ENCODE results near the gene RPL37A. TPM values are rescaled to one million over a fixed set of nuclear protein-coding genes. Genes with fewer than 3 reads are reported as not detected.

Gene RPL37A
- 1,000 to 10,000 TPM; 1,065 to 1,506 (median 1,390) TPM for total RNA-seq

DNA sequence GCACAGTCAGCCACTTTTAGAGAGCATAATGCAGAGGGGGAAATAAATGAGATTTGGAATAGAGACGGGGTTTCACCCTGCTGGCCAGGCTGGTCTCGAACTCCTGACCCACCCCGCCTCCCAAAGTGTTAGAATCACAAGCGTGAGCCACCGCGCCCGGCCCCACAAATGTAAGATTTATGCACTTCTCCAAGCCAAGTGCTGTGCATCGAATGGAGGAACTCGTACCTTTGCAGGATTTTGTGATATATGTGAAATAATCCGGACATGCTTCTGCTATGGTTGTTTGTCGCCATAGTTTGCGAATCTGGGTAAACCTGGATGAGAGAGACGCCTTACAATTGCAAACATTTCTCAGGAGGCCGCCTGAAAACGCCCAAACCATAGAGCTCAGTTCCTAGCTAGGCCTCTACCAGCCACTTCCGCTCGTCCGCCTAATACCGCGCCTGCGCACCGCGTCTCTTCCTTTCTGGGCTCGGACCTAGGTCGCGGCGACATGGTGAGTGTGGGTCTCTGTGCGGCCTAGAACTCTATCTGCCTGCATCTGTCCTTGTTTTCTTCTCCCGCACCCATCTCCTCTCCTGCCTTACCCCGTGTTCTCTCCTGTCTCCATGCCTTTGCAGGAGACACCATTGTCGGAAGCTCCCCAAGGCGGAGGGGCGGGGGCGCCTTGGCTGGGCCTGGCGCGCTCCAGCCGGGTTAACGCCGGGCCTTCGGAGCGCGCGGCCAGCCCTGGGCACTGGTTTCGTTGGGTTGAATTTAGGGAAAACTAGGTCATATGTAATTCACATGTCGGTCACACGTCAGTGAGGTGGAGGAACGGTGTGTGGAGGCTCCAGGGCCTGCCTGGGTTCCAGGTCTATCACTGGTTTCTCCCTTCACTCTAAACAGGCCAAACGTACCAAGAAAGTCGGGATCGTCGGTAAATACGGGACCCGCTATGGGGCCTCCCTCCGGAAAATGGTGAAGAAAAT, at the start of gene RPL37A:
Gene RPL37A, plus strand, starts transcription at position 466 of the 974 bp plus-strand sequence. Its CDS starts 31 bp downstream, at position 497.
- Histone ChIP-seq H3K27ac (peak within 1 kb of the TSS; percentile 81 to 89 (median 84)), H3K36me3 (peaks cover 7 to 43% of the 10 kb centered on the region in 2 donors), H3K4me3 (peak within 1 kb of the TSS; percentile 70 to 90 (median 80)), H3K27me3 (no peaks in the 10 kb centered on the region), H3K4me1 (peaks cover 26% of the 10 kb centered on the region in 2 donors), H3K9me3 (no peaks in the 10 kb centered on the region)
- DNase-seq (peak; percentile 87 to 91), ATAC-seq (peak; percentile 97 to 98)
- in situ Hi-C loops (cut with MboI; ENCODE audit: low sequenced_read_pairs in 4 of 4) = no loop called here
- intact Hi-C loops (cut with DNase I; ENCODE audit: low total_unique reads) = loop anchor here (1.0 kb wide), 1 partner anchor 86 kb away; the partner anchor contains the start of gene SMARCAL1
- TF ChIP-seq, protein P1, sequence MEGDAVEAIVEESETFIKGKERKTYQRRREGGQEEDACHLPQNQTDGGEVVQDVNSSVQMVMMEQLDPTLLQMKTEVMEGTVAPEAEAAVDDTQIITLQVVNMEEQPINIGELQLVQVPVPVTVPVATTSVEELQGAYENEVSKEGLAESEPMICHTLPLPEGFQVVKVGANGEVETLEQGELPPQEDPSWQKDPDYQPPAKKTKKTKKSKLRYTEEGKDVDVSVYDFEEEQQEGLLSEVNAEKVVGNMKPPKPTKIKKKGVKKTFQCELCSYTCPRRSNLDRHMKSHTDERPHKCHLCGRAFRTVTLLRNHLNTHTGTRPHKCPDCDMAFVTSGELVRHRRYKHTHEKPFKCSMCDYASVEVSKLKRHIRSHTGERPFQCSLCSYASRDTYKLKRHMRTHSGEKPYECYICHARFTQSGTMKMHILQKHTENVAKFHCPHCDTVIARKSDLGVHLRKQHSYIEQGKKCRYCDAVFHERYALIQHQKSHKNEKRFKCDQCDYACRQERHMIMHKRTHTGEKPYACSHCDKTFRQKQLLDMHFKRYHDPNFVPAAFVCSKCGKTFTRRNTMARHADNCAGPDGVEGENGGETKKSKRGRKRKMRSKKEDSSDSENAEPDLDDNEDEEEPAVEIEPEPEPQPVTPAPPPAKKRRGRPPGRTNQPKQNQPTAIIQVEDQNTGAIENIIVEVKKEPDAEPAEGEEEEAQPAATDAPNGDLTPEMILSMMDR (IDR thresholded peaks at IDR 0.05 in 4 of 5, conservative IDR thresholded peaks at IDR 0.05 in 1 of 5) = peak in 1 of 5 experiments; percentile 17
- peak; percentile 93 to 94 for TF ChIP-seq POLR2A (IDR thresholded peaks at IDR 0.05)

DNA sequence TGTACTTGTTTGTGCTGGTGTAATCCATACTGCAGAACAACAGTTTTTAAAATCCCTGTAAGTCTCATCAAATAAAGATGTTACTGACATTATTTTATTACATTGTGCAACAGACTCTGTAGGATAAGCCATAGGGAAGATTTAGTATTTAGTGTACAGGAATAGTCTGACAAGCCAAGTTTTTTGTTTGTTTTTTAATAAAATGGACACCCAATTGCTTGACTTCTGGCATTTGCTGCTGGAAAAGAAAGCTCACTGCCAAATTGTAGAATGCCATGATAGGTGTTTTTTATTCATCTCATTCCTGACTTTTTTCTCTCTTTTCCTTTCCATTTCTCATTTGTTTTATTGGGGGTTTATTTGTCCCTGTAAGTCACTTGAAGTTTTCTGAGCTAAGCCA, 48.3 kb upstream of the RPL37A start:
- ATAC-seq = no peak
- no peaks in the 10 kb centered on the region for H3K4me1 ChIP-seq
- no peak for DNase-seq
- in situ Hi-C loops (cut with MboI; ENCODE audit: low sequenced_read_pairs in 4 of 4) = no loop called here
- H3K36me3 ChIP-seq = peaks cover 0 to 95% of the 10 kb centered on the region in 2 donors
- no peaks in the 10 kb centered on the region for H3K9me3 ChIP-seq
- H3K27me3 ChIP-seq = no peaks in the 10 kb centered on the region
- no peak overlapping the region for H3K4me3 ChIP-seq
- intact Hi-C loops (cut with DNase I; ENCODE audit: low total_unique reads) = no loop called here
- H3K27ac ChIP-seq = no peak overlapping the region
- no peak for TF ChIP-seq POLR2A (IDR thresholded peaks at IDR 0.05)

DNA sequence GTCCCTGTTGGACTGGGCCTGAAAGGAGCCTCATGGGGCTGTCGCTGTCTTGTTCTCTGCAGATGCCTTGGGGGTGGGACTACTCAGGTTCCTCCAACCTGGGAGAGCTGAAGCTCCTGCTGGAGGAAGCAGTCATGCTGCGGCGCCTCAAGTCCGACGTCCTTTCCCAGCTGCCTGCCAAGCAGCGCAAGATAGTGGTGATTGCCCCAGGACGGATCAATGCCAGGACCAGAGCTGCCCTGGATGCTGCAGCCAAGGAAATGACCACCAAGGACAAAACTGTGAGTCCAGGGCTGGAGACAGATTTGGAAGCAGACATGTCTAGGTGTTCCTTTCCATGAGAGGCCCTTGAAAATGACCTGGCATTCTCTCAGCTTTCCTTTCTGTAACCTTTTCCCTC, 47.9 kb upstream of the RPL37A start:
- in situ Hi-C loops (cut with MboI; ENCODE audit: low sequenced_read_pairs in 4 of 4) = no loop called here
- Histone ChIP-seq H3K27me3 (no peaks in the 10 kb centered on the region), H3K4me3 (no peak overlapping the region), H3K36me3 (peaks cover 0 to 97% of the 10 kb centered on the region in 2 donors), H3K4me1 (no peaks in the 10 kb centered on the region), H3K9me3 (no peaks in the 10 kb centered on the region), H3K27ac (no peak overlapping the region)
- ATAC-seq (no peak), DNase-seq (no peak)
- no peak for TF ChIP-seq POLR2A (IDR thresholded peaks at IDR 0.05)
- TF ChIP-seq, protein P1 (IDR thresholded peaks at IDR 0.05 in 4 of 5, conservative IDR thresholded peaks at IDR 0.05 in 1 of 5) = no peak
- intact Hi-C loops (cut with DNase I; ENCODE audit: low total_unique reads) = no loop called here

DNA sequence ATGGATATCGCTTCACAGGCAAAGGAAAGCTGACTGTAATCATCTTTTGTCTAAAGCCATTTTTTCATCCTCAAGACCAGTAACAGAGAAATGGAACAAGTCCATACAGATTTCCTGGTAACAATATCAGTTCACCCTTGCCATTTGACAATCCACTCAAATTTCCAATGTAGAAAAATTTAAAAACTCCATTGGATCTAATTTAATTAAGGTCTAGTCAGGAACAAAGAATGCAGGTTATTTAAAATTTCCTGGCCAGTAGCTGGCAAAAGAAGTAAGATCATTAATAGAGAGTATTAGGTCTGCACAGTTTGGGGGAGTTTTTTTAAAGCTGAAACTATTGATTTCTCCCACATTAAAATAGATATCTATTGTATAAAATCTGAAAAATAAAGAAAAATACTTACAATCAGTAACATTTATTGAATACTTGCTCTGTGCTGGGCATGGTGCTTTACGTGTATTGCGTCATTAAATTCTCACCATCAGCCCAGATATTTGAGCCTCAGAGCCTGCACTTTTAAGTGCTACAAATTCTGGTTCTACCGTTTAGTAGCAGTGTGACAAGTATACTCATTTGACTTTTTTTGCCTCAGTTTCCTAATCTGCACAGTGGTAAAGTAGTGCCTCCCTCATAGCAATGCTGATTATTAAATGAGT, 44.6 kb upstream of the RPL37A start:
- in situ Hi-C loops (cut with MboI; ENCODE audit: low sequenced_read_pairs in 4 of 4) = no loop called here
- no peaks in the 10 kb centered on the region for H3K9me3 ChIP-seq
- no peak for ATAC-seq
- no peak overlapping the region for H3K4me3 ChIP-seq
- H3K27me3 ChIP-seq = no peaks in the 10 kb centered on the region
- H3K4me1 ChIP-seq = no peaks in the 10 kb centered on the region
- TF ChIP-seq, protein P1 (IDR thresholded peaks at IDR 0.05 in 4 of 5, conservative IDR thresholded peaks at IDR 0.05 in 1 of 5) = no peak
- no peak for TF ChIP-seq POLR2A (IDR thresholded peaks at IDR 0.05)
- no peak for DNase-seq
- H3K27ac ChIP-seq = no peak overlapping the region
- intact Hi-C loops (cut with DNase I; ENCODE audit: low total_unique reads) = no loop called here
- peaks cover 0 to 65% of the 10 kb centered on the region in 2 donors for H3K36me3 ChIP-seq

DNA sequence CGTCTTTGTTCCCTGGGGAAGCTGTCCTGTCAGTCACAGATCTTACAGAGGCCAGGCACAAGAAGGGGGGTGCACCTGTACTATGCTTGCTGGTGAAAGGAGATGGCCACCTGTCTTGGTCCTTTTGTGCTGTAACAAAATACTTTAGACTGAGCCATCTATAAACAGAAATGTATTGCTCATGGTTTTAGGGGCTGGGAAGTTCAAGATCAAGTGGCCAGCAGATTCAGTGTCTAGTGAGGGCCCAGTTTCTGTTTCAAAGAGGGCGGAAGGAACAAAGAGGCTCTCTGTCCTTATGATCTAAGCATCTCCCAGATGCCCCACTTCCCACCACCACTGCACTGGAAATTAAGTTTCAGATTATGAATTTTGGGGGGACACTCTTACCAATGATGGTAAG, 35.5 kb upstream of the RPL37A start:
- H3K27ac ChIP-seq = no peak overlapping the region
- no peaks in the 10 kb centered on the region for H3K27me3 ChIP-seq
- intact Hi-C loops (cut with DNase I; ENCODE audit: low total_unique reads) (no loop called here), in situ Hi-C loops (cut with MboI; ENCODE audit: low sequenced_read_pairs in 4 of 4) (no loop called here)
- no peak overlapping the region for H3K4me3 ChIP-seq
- DNase-seq (no peak), ATAC-seq (no peak)
- no peaks in the 10 kb centered on the region for H3K9me3 ChIP-seq
- TF ChIP-seq, protein P1 (IDR thresholded peaks at IDR 0.05 in 4 of 5, conservative IDR thresholded peaks at IDR 0.05 in 1 of 5) = no peak
- TF ChIP-seq POLR2A (IDR thresholded peaks at IDR 0.05) = no peak
- no peaks in the 10 kb centered on the region for H3K4me1 ChIP-seq
- peaks cover 0 to 5% of the 10 kb centered on the region in 2 donors for H3K36me3 ChIP-seq
